ENCODE measurements around the gene RPS6KA1. TPM values are rescaled to one million over a fixed set of nuclear protein-coding genes. Genes with fewer than 3 reads are reported as not detected.

RPS6KA1 gene
- total and polyA plus RNA-seq, 10 of the 15 experiments (the other 5 are each of a cell fraction or from before 2014, with no cell fraction given), result 5.0 to 136 (median 91.5) TPM

DNA sequence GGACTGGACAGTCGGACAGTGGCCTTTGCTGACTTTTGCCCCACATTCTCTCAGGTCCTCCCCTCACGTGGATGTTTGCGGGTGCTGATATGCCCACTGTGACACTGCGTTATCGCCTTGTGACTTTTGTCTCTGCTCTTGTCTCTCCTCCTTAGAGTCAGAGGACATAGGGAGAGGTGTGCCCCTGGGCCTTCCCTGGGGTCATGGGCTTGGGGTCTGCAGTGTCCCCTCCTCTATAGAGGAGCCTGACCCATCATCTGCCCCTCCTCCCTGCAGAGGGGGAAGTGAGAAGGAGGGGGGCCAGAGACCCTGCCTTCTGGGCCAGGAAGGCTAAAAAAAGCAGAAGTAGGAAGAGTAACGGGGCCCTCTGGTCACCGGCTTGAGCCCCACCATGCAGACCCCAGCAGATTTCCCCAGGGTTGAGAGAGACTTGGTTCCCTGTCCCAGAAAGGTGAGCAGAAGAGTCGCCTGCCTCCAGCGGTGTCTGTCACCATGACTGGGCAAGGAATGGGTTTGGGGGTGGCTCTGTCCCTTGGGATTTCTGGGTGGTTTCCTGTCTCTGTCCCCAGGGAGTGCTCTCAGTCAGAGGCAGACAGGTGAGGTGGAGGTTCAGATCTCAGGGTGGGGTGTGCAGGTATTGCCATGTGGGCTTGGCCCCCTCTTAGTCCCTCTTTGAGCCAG is 13.3 kb downstream of the RPS6KA1 start:
- 1% methylated on average over 9 of the region's 9 CpGs for WGBS (ENCODE audit: insufficient coverage, insufficient replicate concordance, low lambda C conversion rate, missing lambda C conversion rate)
- H3K4me2 ChIP-seq (ENCODE audit: control insufficient read depth, insufficient read depth), result peak overlapping the region; percentile 90
- H3K4me1 ChIP-seq (ENCODE audit: control insufficient read depth, insufficient read depth, low read length), result peaks cover 75% of the 10 kb centered on the region
- H2AFZ ChIP-seq (ENCODE audit: control insufficient read depth, low read depth, low read length), result peak overlapping the region; percentile 20
- DNase-seq (ENCODE audit: low read depth, low spot score), result no peak
- H3K27ac ChIP-seq (ENCODE audit: control insufficient read depth, insufficient read depth), result peak overlapping the region; percentile 97
- peaks cover 5 to 7% of the 10 kb centered on the region in 2 experiments; a peak in 3 of 4 replicates for H3K36me3 ChIP-seq (ENCODE audit: control insufficient read depth in 2 of 2, insufficient read depth in 2 of 2, low read length in 1 of 2)
- in situ Hi-C loops (cut with MboI) (no loop called here), intact Hi-C loops (cut with micrococcal nuclease; ENCODE audit: unreplicated experiment) (loop anchor here (1.0 to 5.0 kb wide), 5 partner anchors 40 to 244 kb away; partner anchors contain the start of gene PIGV)
- RAD21 ChIA-PET (ENCODE audit: unreplicated experiment), result interaction anchor here (1.0 to 4.4 kb wide), 8 partner anchors 13 to 246 kb away, joined by 3 to 21 read pairs (median 12); partner anchors contain the start of genes PIGV and RPS6KA1
- peak overlapping the region; percentile 95 for H3K4me3 ChIP-seq
- peaks cover 44% of the 10 kb centered on the region for H3K79me2 ChIP-seq (ENCODE audit: control insufficient read depth, insufficient read depth, low read length)
- H3K9ac ChIP-seq (ENCODE audit: control insufficient read depth, insufficient read depth, low read length), result peak overlapping the region; percentile 82
- no peaks in the 10 kb centered on the region for H3K9me3 ChIP-seq (replicated peaks; ENCODE audit: control insufficient read depth, insufficient read depth, low read length)
- no peak for FAIRE-seq
- no peaks in the 10 kb centered on the region for H3K27me3 ChIP-seq (replicated peaks in 1 of 2; ENCODE audit: control insufficient read depth in 2 of 2, insufficient read depth in 2 of 2, low read length in 1 of 2)
- no peaks in the 10 kb centered on the region for H4K20me1 ChIP-seq (ENCODE audit: control insufficient read depth, insufficient read depth)
- ATAC-seq, result peak; percentile 15
- SMC1A ChIA-PET (ENCODE audit: uncharacterized antibody, unreplicated experiment), result interaction anchor here (0.7 to 3.6 kb wide), 9 partner anchors 10 to 57 kb away, joined by 4 to 14 read pairs (median 4); no protein-coding TSS in a partner anchor
- POLR2A ChIA-PET, result interaction anchor here (1.2 to 3.8 kb wide), 8 partner anchors 9 to 245 kb away, joined by 3 to 19 read pairs (median 6); partner anchors contain the start of genes PIGV and RPS6KA1
- CTCF ChIA-PET, result interaction anchor here (1.0 to 6.0 kb wide), 7 partner anchors 14 to 159 kb away, joined by 3 to 123 read pairs (median 18); partner anchors contain the start of genes HMGN2 and RPS6KA1
- BruUV-seq (replicated peaks), result no TSS peak
- peak; percentile 2 to 6; a peak in 2 of 4 replicates for TF ChIP-seq BHLHE40 (IDR thresholded peaks at IDR 0.05; ENCODE audit: borderline replicate concordance in 1 of 2, low read depth in 2 of 2, low read length in 1 of 2)
- TF ChIP-seq YY1 (IDR thresholded peaks at IDR 0.05; ENCODE audit: low read depth, low read length), result no peak
- no peak for TF ChIP-seq SREBF1 (IDR thresholded peaks at IDR 0.05; ENCODE audit: low read length)
- TF ChIP-seq GABPA (IDR thresholded peaks at IDR 0.05; ENCODE audit: low read depth), result no peak
- no peak for TF ChIP-seq RAD21 (IDR thresholded peaks at IDR 0.05; ENCODE audit: insufficient read depth, low read depth, low read length)
- TF ChIP-seq, protein P1, sequence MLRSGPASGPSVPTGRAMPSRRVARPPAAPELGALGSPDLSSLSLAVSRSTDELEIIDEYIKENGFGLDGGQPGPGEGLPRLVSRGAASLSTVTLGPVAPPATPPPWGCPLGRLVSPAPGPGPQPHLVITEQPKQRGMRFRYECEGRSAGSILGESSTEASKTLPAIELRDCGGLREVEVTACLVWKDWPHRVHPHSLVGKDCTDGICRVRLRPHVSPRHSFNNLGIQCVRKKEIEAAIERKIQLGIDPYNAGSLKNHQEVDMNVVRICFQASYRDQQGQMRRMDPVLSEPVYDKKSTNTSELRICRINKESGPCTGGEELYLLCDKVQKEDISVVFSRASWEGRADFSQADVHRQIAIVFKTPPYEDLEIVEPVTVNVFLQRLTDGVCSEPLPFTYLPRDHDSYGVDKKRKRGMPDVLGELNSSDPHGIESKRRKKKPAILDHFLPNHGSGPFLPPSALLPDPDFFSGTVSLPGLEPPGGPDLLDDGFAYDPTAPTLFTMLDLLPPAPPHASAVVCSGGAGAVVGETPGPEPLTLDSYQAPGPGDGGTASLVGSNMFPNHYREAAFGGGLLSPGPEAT (IDR thresholded peaks at IDR 0.05; ENCODE audit: low read depth), result peak; percentile 92
- TF ChIP-seq SMARCA5 (IDR thresholded peaks at IDR 0.05), result peak; percentile 81
- no peak for TF ChIP-seq ZNF384 (IDR thresholded peaks at IDR 0.05; ENCODE audit: borderline replicate concordance, low read depth, low read length)
- TF ChIP-seq RELA (IDR thresholded peaks at IDR 0.05; ENCODE audit: borderline replicate concordance, partially characterized antibody), result peak; percentile 65
- TF ChIP-seq NFIC (IDR thresholded peaks at IDR 0.05; ENCODE audit: low read depth, low read length), result no peak
- TF ChIP-seq WRNIP1 (IDR thresholded peaks at IDR 0.05; ENCODE audit: borderline replicate concordance, low read depth, low read length), result no peak
- no peak for TF ChIP-seq SMAD5 (IDR thresholded peaks at IDR 0.05; ENCODE audit: low read depth)
- TF ChIP-seq HDGF (IDR thresholded peaks at IDR 0.05), result no peak
- TF ChIP-seq IKZF1 (conservative IDR thresholded peaks at IDR 0.05), result peak; percentile 88
- TF ChIP-seq, protein P2, sequence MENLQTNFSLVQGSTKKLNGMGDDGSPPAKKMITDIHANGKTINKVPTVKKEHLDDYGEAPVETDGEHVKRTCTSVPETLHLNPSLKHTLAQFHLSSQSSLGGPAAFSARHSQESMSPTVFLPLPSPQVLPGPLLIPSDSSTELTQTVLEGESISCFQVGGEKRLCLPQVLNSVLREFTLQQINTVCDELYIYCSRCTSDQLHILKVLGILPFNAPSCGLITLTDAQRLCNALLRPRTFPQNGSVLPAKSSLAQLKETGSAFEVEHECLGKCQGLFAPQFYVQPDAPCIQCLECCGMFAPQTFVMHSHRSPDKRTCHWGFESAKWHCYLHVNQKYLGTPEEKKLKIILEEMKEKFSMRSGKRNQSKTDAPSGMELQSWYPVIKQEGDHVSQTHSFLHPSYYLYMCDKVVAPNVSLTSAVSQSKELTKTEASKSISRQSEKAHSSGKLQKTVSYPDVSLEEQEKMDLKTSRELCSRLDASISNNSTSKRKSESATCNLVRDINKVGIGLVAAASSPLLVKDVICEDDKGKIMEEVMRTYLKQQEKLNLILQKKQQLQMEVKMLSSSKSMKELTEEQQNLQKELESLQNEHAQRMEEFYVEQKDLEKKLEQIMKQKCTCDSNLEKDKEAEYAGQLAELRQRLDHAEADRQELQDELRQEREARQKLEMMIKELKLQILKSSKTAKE (IDR thresholded peaks at IDR 0.05; ENCODE audit: low read depth, poor library complexity, severe bottlenecking), result peak; percentile 83
- TF ChIP-seq, protein P3, sequence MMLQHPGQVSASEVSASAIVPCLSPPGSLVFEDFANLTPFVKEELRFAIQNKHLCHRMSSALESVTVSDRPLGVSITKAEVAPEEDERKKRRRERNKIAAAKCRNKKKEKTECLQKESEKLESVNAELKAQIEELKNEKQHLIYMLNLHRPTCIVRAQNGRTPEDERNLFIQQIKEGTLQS (IDR thresholded peaks at IDR 0.05; ENCODE audit: borderline replicate concordance, extremely low read depth, low read depth, low read length), result no peak
- TF ChIP-seq POLR2AphosphoS2 (IDR thresholded peaks at IDR 0.05; ENCODE audit: low read depth, low read length), result no peak
- TF ChIP-seq, protein P4, sequence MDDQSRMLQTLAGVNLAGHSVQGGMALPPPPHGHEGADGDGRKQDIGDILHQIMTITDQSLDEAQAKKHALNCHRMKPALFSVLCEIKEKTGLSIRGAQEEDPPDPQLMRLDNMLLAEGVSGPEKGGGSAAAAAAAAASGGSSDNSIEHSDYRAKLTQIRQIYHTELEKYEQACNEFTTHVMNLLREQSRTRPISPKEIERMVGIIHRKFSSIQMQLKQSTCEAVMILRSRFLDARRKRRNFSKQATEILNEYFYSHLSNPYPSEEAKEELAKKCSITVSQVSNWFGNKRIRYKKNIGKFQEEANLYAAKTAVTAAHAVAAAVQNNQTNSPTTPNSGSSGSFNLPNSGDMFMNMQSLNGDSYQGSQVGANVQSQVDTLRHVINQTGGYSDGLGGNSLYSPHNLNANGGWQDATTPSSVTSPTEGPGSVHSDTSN (IDR thresholded peaks at IDR 0.05; ENCODE audit: insufficient replicate concordance, low read depth, low read length), result peak; percentile 20
